Neural cell (in vitro differentiated cells): ENCODE measurements around the gene PCYT1B.

ENCODE experiments used
- CTCF ChIP-seq: fragments of 450-650 bp; IDR thresholded peaks from 2 replicates; pipeline ENCODE4 v1.5.1; 2014; ENCODE audit warnings: antibody characterized with exemption, mild to moderate bottlenecking, moderate library complexity; ENCODE audit not compliant: poor library complexity, severe bottlenecking
- EP300 ChIP-seq: fragments of 450-650 bp; conservative IDR thresholded peaks from 2 replicates; pipeline ENCODE4 v1.6.1; 2014; ENCODE audit warnings: antibody characterized with exemption, mild to moderate bottlenecking, moderate library complexity; ENCODE audit not compliant: poor library complexity, severe bottlenecking
- MXI1 ChIP-seq: fragments of 450-650 bp; conservative IDR thresholded peaks from 2 replicates; pipeline ENCODE4 v1.6.1; 2014; ENCODE audit warnings: antibody characterized with exemption, mild to moderate bottlenecking; ENCODE audit not compliant: poor library complexity, severe bottlenecking
- POLR2AphosphoS5 ChIP-seq: IDR thresholded peaks from 2 replicates; pipeline ENCODE4 v1.6.1; 2012
- RAD21 ChIP-seq: fragments of 450-650 bp; conservative IDR thresholded peaks from 2 replicates; pipeline ENCODE4 v1.6.1; 2014; ENCODE audit warnings: antibody characterized with exemption, mild to moderate bottlenecking, moderate library complexity
- REST ChIP-seq: IDR thresholded peaks from 2 replicates; pipeline ENCODE4 v1.6.1; 2012; ENCODE audit warnings: borderline replicate concordance
- TAF1 ChIP-seq: IDR thresholded peaks from 2 replicates; pipeline ENCODE4 v1.6.1; 2012; ENCODE audit warnings: low read depth

- TF ChIP-seq CTCF (no peak), POLR2AphosphoS5 (no peak), EP300 (no peak), TAF1 (no peak), REST (no peak), RAD21 (no peak), MXI1 (no peak)
Measured at GRCh38 chrX:24668111-24668510, 21.0 kb upstream of the PCYT1B start.
